Testis (tissue), 2 donors: Measurements from ENCODE around the gene SPACA6.

Experiments used
- POLR2A ChIP-seq: fragments of 450-650 bp; IDR thresholded peaks from one replicate; pipeline ENCODE4 v1.6.1; 2017; ENCODE audit warnings: antibody characterized with exemption, mild to moderate bottlenecking, moderate library complexity
- TF ChIP-seq, protein P1 (sequence below), 3 experiments: fragments of 450-650 bp in 2 of 3; fragments of 200-600 bp in 1 of 3; sonication (generic) in 1 of 3; IDR thresholded peaks; one replicate each; pipeline ENCODE4 v1.5.1; 2016 to 2019; ENCODE audit warnings: antibody characterized with exemption in 3 of 3, mild to moderate bottlenecking in 2 of 3, moderate library complexity in 1 of 3

- TF ChIP-seq, protein P1, sequence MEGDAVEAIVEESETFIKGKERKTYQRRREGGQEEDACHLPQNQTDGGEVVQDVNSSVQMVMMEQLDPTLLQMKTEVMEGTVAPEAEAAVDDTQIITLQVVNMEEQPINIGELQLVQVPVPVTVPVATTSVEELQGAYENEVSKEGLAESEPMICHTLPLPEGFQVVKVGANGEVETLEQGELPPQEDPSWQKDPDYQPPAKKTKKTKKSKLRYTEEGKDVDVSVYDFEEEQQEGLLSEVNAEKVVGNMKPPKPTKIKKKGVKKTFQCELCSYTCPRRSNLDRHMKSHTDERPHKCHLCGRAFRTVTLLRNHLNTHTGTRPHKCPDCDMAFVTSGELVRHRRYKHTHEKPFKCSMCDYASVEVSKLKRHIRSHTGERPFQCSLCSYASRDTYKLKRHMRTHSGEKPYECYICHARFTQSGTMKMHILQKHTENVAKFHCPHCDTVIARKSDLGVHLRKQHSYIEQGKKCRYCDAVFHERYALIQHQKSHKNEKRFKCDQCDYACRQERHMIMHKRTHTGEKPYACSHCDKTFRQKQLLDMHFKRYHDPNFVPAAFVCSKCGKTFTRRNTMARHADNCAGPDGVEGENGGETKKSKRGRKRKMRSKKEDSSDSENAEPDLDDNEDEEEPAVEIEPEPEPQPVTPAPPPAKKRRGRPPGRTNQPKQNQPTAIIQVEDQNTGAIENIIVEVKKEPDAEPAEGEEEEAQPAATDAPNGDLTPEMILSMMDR (IDR thresholded peaks at IDR 0.05), result no peak
- TF ChIP-seq POLR2A, result no peak
These were observed 29.4 kb downstream of the SPACA6 start for GRCh38 chr19:51722492-51722891.
